GM12878 (cell line): ENCODE results near the gene PFKM. TPM values are rescaled to one million over a fixed set of nuclear protein-coding genes. Genes with fewer than 3 reads are reported as not detected.

Source experiments
- ATAC-seq: fragments of 200-7000 bp; cut with Tn5 transposase; 3 replicates; pipeline ENCODE4 v1.9.1; 2020; ENCODE audit warnings: mild to moderate bottlenecking, moderate library complexity
- BruUV-seq: library from RNA; stranded (reverse); fragments of 400-500 nt; replicated peaks from 2 replicates; lab custom pipeline; 2021; lab: Mats Ljungman, UMichigan
- CTCF ChIA-PET: fragments of 300-600 bp; sonication (Branson Sonifier 250); formaldehyde crosslinking; extraction: SDS; loops from one replicate; lab custom pipeline; 2021; ENCODE audit warnings: inconsistent platforms; lab: Yijun Ruan, JAX
- POLR2A ChIA-PET: fragments of 350-600 bp; formaldehyde crosslinking; extraction: SDS; loops from one replicate; lab custom pipeline; 2021; ENCODE audit warnings: inconsistent platforms; lab: Charles Lee
- RAD21 ChIA-PET: fragments of 300-600 bp; sonication (Branson Sonifier 250); formaldehyde crosslinking; loops from one replicate; lab custom pipeline; 2023; ENCODE audit warnings: antibody characterized with exemption; ENCODE audit not compliant: unreplicated experiment; lab: Charles Lee
- SMC1A ChIA-PET: fragments of 300-600 bp; sonication (Branson Sonifier 250); formaldehyde crosslinking; loops from one replicate; lab custom pipeline; 2023; ENCODE audit not compliant: unreplicated experiment, uncharacterized antibody; lab: Charles Lee
- DNase-seq: peaks from one replicate; pipeline ENCODE4 v3.0.0-alpha.2; 2011; ENCODE audit warnings: low read depth, low spot score
- FAIRE-seq: peaks from 3 replicates; lab custom pipeline; 2011; peaks lifted over from hg19 to GRCh38; lab: Jason Lieb, UNC
- H2AFZ ChIP-seq: 2 replicates; pipeline ENCODE4 v1.6.0; 2011; ENCODE audit warnings: low read depth, low read length, control low read depth; ENCODE audit not compliant: control insufficient read depth
- H3K27ac ChIP-seq: 2 replicates; pipeline ENCODE4 v1.5.1; 2011; ENCODE audit warnings: control low read depth; ENCODE audit not compliant: control insufficient read depth, insufficient read depth
- H3K27me3 ChIP-seq, 2 experiments: replicated peaks in 1 of 2; 2 replicates each; pipeline versions ENCODE4 v1.6.0 to v1.6.1; 2011; ENCODE audit warnings: low read length in 1 of 2; ENCODE audit not compliant: control insufficient read depth in 2 of 2, insufficient read depth in 2 of 2
- H3K36me3 ChIP-seq, 2 experiments: 2 replicates each; pipeline ENCODE4 v1.5.1; 2011; ENCODE audit warnings: low read length in 1 of 2; ENCODE audit not compliant: control insufficient read depth in 2 of 2, insufficient read depth in 2 of 2
- H3K4me1 ChIP-seq: 2 replicates; pipeline ENCODE4 v1.6.1; 2011; ENCODE audit warnings: mild to moderate bottlenecking, low read length, moderate library complexity, mixed read lengths; ENCODE audit not compliant: control insufficient read depth, insufficient read depth
- H3K4me2 ChIP-seq: 2 replicates; pipeline ENCODE4 v1.6.0; 2011; ENCODE audit warnings: control low read depth; ENCODE audit not compliant: control insufficient read depth, insufficient read depth
- H3K4me3 ChIP-seq: fragments of 200-600 bp; sonication (generic); 2 replicates; pipeline ENCODE4 v1.5.1; 2016
- H3K79me2 ChIP-seq: 2 replicates; pipeline ENCODE4 v1.6.0; 2011; ENCODE audit warnings: low read length; ENCODE audit not compliant: control insufficient read depth, insufficient read depth
- H3K9ac ChIP-seq: 2 replicates; pipeline ENCODE4 v1.8.0; 2011; ENCODE audit warnings: low read length, control low read depth, mixed read lengths; ENCODE audit not compliant: control insufficient read depth, insufficient read depth
- H3K9me3 ChIP-seq: replicated peaks from 3 replicates; pipeline ENCODE4 v1.5.1; 2011; ENCODE audit warnings: mild to moderate bottlenecking, low read length; ENCODE audit not compliant: control insufficient read depth, insufficient read depth
- H4K20me1 ChIP-seq: 2 replicates; pipeline ENCODE4 v1.6.0; 2011; ENCODE audit not compliant: control insufficient read depth, insufficient read depth
- ASH2L ChIP-seq: fragments of 300-600, 200-600 bp; sonication (generic); IDR thresholded peaks from 2 replicates; pipeline ENCODE4 v1.6.1; 2017; ENCODE audit warnings: low read depth, mild to moderate bottlenecking, borderline replicate concordance
- E4F1 ChIP-seq: fragments of 450-650 bp; IDR thresholded peaks from 2 replicates; pipeline ENCODE4 v1.6.1; 2018; ENCODE audit warnings: borderline replicate concordance, mild to moderate bottlenecking; ENCODE audit not compliant: partially characterized antibody
- HDAC2 ChIP-seq: fragments of 200-600 bp; sonication (generic); IDR thresholded peaks from 2 replicates; pipeline ENCODE4 v1.6.1; 2017
- JUNB ChIP-seq: IDR thresholded peaks from 2 replicates; pipeline ENCODE4 v1.6.1; 2016; ENCODE audit warnings: antibody characterized with exemption, mild to moderate bottlenecking
- KAT2A ChIP-seq: conservative IDR thresholded peaks from 2 replicates; pipeline ENCODE4 v1.6.1; 2011; ENCODE audit warnings: low read depth, low read length; ENCODE audit not compliant: control insufficient read depth
- RB1 ChIP-seq: fragments of 450-650 bp; formaldehyde crosslinking; IDR thresholded peaks from 2 replicates; pipeline ENCODE4 v1.6.1; 2017; ENCODE audit warnings: mild to moderate bottlenecking, borderline replicate concordance
- SMAD1 ChIP-seq: fragments of 450-650 bp; IDR thresholded peaks from 2 replicates; pipeline ENCODE4 v1.6.1; 2018; ENCODE audit warnings: mild to moderate bottlenecking, low read depth; ENCODE audit not compliant: partially characterized antibody
- SREBF2 ChIP-seq: IDR thresholded peaks from 2 replicates; pipeline ENCODE4 v1.6.1; 2012; ENCODE audit warnings: mild to moderate bottlenecking, low read length
- USF2 ChIP-seq: IDR thresholded peaks from 2 replicates; pipeline ENCODE4 v1.6.1; 2011; ENCODE audit warnings: low read depth, low read length, improper control_type of control experiment, borderline replicate concordance
- WGBS: methylation state at CpG from one replicate; pipeline ENCODE4 v1.1.6; 2016; ENCODE audit warnings: low lambda C conversion rate; ENCODE audit not compliant: insufficient replicate concordance, insufficient coverage; ENCODE audit errors: missing lambda C conversion rate; 5-methylcytosine and 5-hydroxymethylcytosine counted together
- in situ Hi-C: fragments of 300-500 bp; cut with MboI; formaldehyde crosslinking; loops from 9 replicates; pipeline ENCODE4 v1.14.3; 2018; ENCODE audit warnings: mixed read lengths
- intact Hi-C: fragments of 100-400 bp; cut with micrococcal nuclease; formaldehyde crosslinking; loops from one replicate; pipeline ENCODE4 v1.14.2; 2022; ENCODE audit not compliant: unreplicated experiment
- polyA plus RNA-seq, 11 experiments: library from polyadenylated mRNA; depleted of rRNA in 4 of 11; unstranded in 6 of 11; stranded (reverse) in 5 of 11; fragments of >200 nt; fragmentation: Nextera tagmentation in 4 of 11; fragmentation: Illumina TruSeq in 1 of 11; extraction: Ambion mirVana in 4 of 11; extraction: Trizol in 1 of 11; gene quantifications; 1 replicate in 1 of 11; 2 replicates in 10 of 11; pipeline versions ENCODE4 v1.2.1 to v1.2.3, GENCODE V29; 2011 to 2016; ENCODE audit warnings: inconsistent platforms in 2 of 11, missing spikeins in 2 of 11, low read depth in 1 of 11
- total RNA-seq, 4 experiments: library from RNA; depleted of rRNA in 3 of 4; stranded (reverse); fragments of >200 nt in 3 of 4; fragmentation: Illumina TruSeq in 1 of 4; extraction: Trizol in 1 of 4; gene quantifications; 2 replicates each; pipeline versions ENCODE4 v1.2.1 to v1.2.3, GENCODE V29; 2013 to 2021

Gene PFKM
- total and polyA plus RNA-seq, 10 of the 15 experiments (the other 5 are each of a cell fraction or from before 2014, with no cell fraction given) = 27.6 to 80.0 (median 55.8) TPM

- Histone ChIP-seq H4K20me1 (no peaks in the 10 kb centered on the region), H3K27ac (no peak overlapping the region), H3K36me3 (peaks cover 6 to 23% of the 10 kb centered on the region in 2 experiments), H3K9me3 (no peaks in the 10 kb centered on the region), H3K4me2 (no peak overlapping the region), H3K27me3 (no peaks in the 10 kb centered on the region; a peak in 1 of 4 replicates), H3K4me1 (no peaks in the 10 kb centered on the region; the same call in 1 of the 2 replicates), H3K79me2 (no peaks in the 10 kb centered on the region), H3K4me3 (no peak overlapping the region), H3K9ac (no peak overlapping the region), H2AFZ (no peak overlapping the region)
- BruUV-seq = no TSS peak
- no peak for TF ChIP-seq SMAD1
- TF ChIP-seq USF2 = no peak
- TF ChIP-seq RB1 = no peak
- no peak for TF ChIP-seq KAT2A
- TF ChIP-seq HDAC2 = no peak
- no peak for TF ChIP-seq ASH2L
- no peak for TF ChIP-seq SREBF2
- TF ChIP-seq JUNB = no peak
- TF ChIP-seq E4F1 = no peak
- in situ Hi-C loops (no loop called here), intact Hi-C loops (loop anchor here (5.0 kb wide), 1 partner anchor 119 kb away; the partner anchor contains the start of gene TMEM106C)
- SMC1A ChIA-PET = interaction anchor here (0.7 kb wide), 1 partner anchor 10 kb away, joined by 3 read pairs; no protein-coding TSS in a partner anchor
- FAIRE-seq (no peak), ATAC-seq (no peak), DNase-seq (no peak)
- 94% methylated on average over 3 of the region's 3 CpGs for WGBS
- RAD21 ChIA-PET = interaction anchor here (0.8 kb wide), 1 partner anchor 20 kb away, joined by 3 read pairs; no protein-coding TSS in a partner anchor
- CTCF ChIA-PET = no interaction called here
- POLR2A ChIA-PET = no interaction called here
Measured at GRCh38 chr12:48080821-48081220, 38.3 kb upstream of the PFKM start.
